MM.1S (cell line): ENCODE data around the gene OTULIN.

Experiments
- DNase-seq: peaks from one replicate; pipeline ENCODE4 v3.0.0-alpha.2; 2015
- H2AFZ ChIP-seq: fragments of 300-600 bp; sonication (generic); 2 replicates; pipeline ENCODE4 v1.6.0; 2016; ENCODE audit warnings: antibody characterized with exemption, low read length
- H3F3A ChIP-seq: fragments of 300-600 bp; sonication (generic); 2 replicates; pipeline ENCODE4 v1.6.1; 2016; ENCODE audit warnings: mild to moderate bottlenecking, antibody characterized with exemption, low read length, moderate library complexity, mixed read lengths; ENCODE audit not compliant: insufficient read depth
- H3K27ac ChIP-seq: fragments of 300-600 bp; sonication (generic); 2 replicates; pipeline ENCODE4 v1.5.1; 2016; ENCODE audit warnings: mild to moderate bottlenecking, low read length
- H3K27me3 ChIP-seq: fragments of 300-600 bp; sonication (generic); replicated peaks from 2 replicates; pipeline ENCODE4 v1.6.0; 2016; ENCODE audit warnings: low read length; ENCODE audit not compliant: insufficient read depth
- H3K36me3 ChIP-seq: fragments of 300-600 bp; sonication (generic); replicated peaks from 2 replicates; pipeline ENCODE4 v1.6.1; 2016; ENCODE audit warnings: mild to moderate bottlenecking, low read length, mixed read lengths; ENCODE audit not compliant: insufficient read depth
- H3K4me1 ChIP-seq: fragments of 300-600 bp; sonication (generic); 2 replicates; pipeline ENCODE4 v1.6.1; 2016; ENCODE audit warnings: low read length, mixed read lengths
- H3K4me2 ChIP-seq: fragments of 300-600 bp; sonication (generic); 2 replicates; pipeline ENCODE4 v1.6.0; 2016; ENCODE audit warnings: low read depth, low read length
- H3K4me3 ChIP-seq: fragments of 300-600 bp; sonication (generic); 2 replicates; pipeline ENCODE4 v1.5.1; 2016; ENCODE audit warnings: low read length, mixed read lengths
- H3K79me2 ChIP-seq: fragments of 300-600 bp; sonication (generic); 2 replicates; pipeline ENCODE4 v1.6.1; 2016; ENCODE audit warnings: mixed run types, low read length, mixed read lengths
- H3K9ac ChIP-seq: fragments of 300-600 bp; sonication (generic); 2 replicates; pipeline ENCODE4 v1.6.1; 2016; ENCODE audit warnings: low read length, mixed read lengths
- H3K9me2 ChIP-seq: fragments of 300-600 bp; sonication (generic); replicated peaks from 2 replicates; pipeline ENCODE4 v1.6.1; 2016; ENCODE audit warnings: mild to moderate bottlenecking, low read length, mixed read lengths; ENCODE audit not compliant: insufficient read depth
- H3K9me3 ChIP-seq: fragments of 300-600 bp; sonication (generic); replicated peaks from 2 replicates; pipeline ENCODE4 v1.6.1; 2016; ENCODE audit warnings: mild to moderate bottlenecking, low read length, mixed read lengths; ENCODE audit not compliant: insufficient read depth
- H4K20me1 ChIP-seq: fragments of 300-600 bp; sonication (generic); 2 replicates; pipeline ENCODE4 v1.6.1; 2016; ENCODE audit warnings: mild to moderate bottlenecking, low read length, moderate library complexity, mixed read lengths; ENCODE audit not compliant: insufficient read depth
- CTCF ChIP-seq: fragments of 300-600 bp; sonication (generic); IDR thresholded peaks from 2 replicates; pipeline ENCODE4 v1.5.1; 2016; ENCODE audit warnings: antibody characterized with exemption, low read length, mixed read lengths
- EZH2 ChIP-seq: fragments of 300-600 bp; sonication (generic); optimal IDR thresholded peaks from 2 replicates; pipeline ENCODE3; 2017; ENCODE audit warnings: low read depth, mild to moderate bottlenecking, antibody characterized with exemption, low read length, mixed read lengths
- EZH2phosphoT487 ChIP-seq: fragments of 300-600 bp; sonication (generic); IDR thresholded peaks from 2 replicates; pipeline ENCODE4 v1.6.1; 2018; ENCODE audit warnings: antibody characterized with exemption, low read length

OTULIN gene

GRCh38 chr5:14693070-14693469, 28.6 kb downstream of the OTULIN start:
- Histone ChIP-seq H3K9me3 (no peaks in the 10 kb centered on the region), H3K9ac (no peak overlapping the region), H3K4me3 (no peak overlapping the region), H3K4me2 (no peak overlapping the region), H3K79me2 (peaks cover 30% of the 10 kb centered on the region), H3K9me2 (no peaks in the 10 kb centered on the region), H3K27me3 (no peaks in the 10 kb centered on the region), H3F3A (no peaks in the 10 kb centered on the region), H2AFZ (no peak overlapping the region), H4K20me1 (no peaks in the 10 kb centered on the region), H3K27ac (no peak overlapping the region), H3K36me3 (peaks cover 40% of the 10 kb centered on the region), H3K4me1 (no peaks in the 10 kb centered on the region)
- DNase-seq = no peak
- TF ChIP-seq EZH2 = no peak
- no peak for TF ChIP-seq CTCF
- no peak for TF ChIP-seq EZH2phosphoT487

GRCh38 chr5:14695152-14695551, 30.6 kb downstream of the OTULIN start:
- Histone ChIP-seq H3K36me3 (peaks cover 20% of the 10 kb centered on the region), H3K4me3 (no peak overlapping the region), H3K27ac (no peak overlapping the region), H3F3A (no peaks in the 10 kb centered on the region), H2AFZ (no peak overlapping the region), H3K9me2 (no peaks in the 10 kb centered on the region), H3K9me3 (no peaks in the 10 kb centered on the region), H3K4me2 (no peak overlapping the region), H3K9ac (no peak overlapping the region), H3K79me2 (peaks cover 26% of the 10 kb centered on the region; the same call in 1 of the 2 replicates), H3K4me1 (no peaks in the 10 kb centered on the region), H3K27me3 (no peaks in the 10 kb centered on the region), H4K20me1 (no peaks in the 10 kb centered on the region)
- DNase-seq = no peak
- TF ChIP-seq EZH2phosphoT487 (no peak), EZH2 (no peak), CTCF (no peak)

DNA sequence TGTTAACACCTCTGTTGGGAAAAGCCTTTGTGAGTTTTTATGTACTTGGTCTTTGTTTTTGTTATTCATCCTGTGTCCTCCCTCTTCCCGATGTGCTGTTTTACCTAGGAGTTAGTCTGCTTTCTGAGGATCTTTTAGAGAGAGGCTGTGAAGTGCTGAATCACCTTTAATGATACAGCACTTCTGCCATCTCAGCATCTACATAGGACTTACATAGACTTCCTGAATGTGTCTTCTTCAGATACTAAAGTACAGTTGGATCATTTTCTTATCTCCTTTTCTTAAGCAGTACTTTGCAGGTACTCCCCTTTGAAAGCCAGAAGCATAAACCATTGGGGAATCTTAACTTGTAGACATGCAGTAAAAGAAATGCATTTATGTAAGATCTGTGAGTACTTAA, 31.5 kb downstream of the OTULIN start:
- no peak for DNase-seq
- peaks cover 13% of the 10 kb centered on the region for H3K36me3 ChIP-seq

More for the DNA sequence above, 31.5 kb downstream of the OTULIN start:
- no peaks in the 10 kb centered on the region for H3K9me3 ChIP-seq
- H3K27me3 ChIP-seq = no peaks in the 10 kb centered on the region
- no peak overlapping the region for H2AFZ ChIP-seq
- no peaks in the 10 kb centered on the region for H3K9me2 ChIP-seq
- no peak overlapping the region for H3K9ac ChIP-seq
- no peak for TF ChIP-seq EZH2
- TF ChIP-seq CTCF = no peak
- no peak for TF ChIP-seq EZH2phosphoT487
- H3K4me3 ChIP-seq = no peak overlapping the region
- peaks cover 27% of the 10 kb centered on the region; the same call in 1 of the 2 replicates for H3K79me2 ChIP-seq
- no peak overlapping the region for H3K4me2 ChIP-seq
- no peak overlapping the region for H3K27ac ChIP-seq
- H4K20me1 ChIP-seq = no peaks in the 10 kb centered on the region
- no peaks in the 10 kb centered on the region for H3K4me1 ChIP-seq
- H3F3A ChIP-seq = no peaks in the 10 kb centered on the region
